Liver (tissue), 9 donors: ENCODE results near the gene DNAH17. TPM values are rescaled to one million over a fixed set of nuclear protein-coding genes. Genes with fewer than 3 reads are reported as not detected.
A peak's percentile ranks its signal among the peaks of the same experiment; 100 is the strongest.

Source experiments
- DNase-seq: peaks from one replicate; pipeline ENCODE4 v3.0.0-alpha.2; 2017; ENCODE audit warnings: low spot score
- H3K27ac ChIP-seq, 2 donors: one replicate each; pipeline ENCODE4 v1.7.0; 2013; ENCODE audit warnings: inconsistent platforms in 2 of 2, low read length in 2 of 2, control low read depth in 1 of 2, low read depth in 1 of 2, mild to moderate bottlenecking in 1 of 2
- H3K27me3 ChIP-seq, 4 donors: one replicate each; pipeline versions ENCODE4 v1.6.1 to v1.7.0; 2013; ENCODE audit warnings: low read length in 3 of 4, inconsistent platforms in 1 of 4, mild to moderate bottlenecking in 1 of 4, moderate library complexity in 1 of 4; ENCODE audit not compliant: control insufficient read depth in 4 of 4, insufficient read depth in 4 of 4
- H3K36me3 ChIP-seq, 4 donors: one replicate each; pipeline versions ENCODE4 v1.6.1 to v1.7.0; 2013; ENCODE audit warnings: low read length in 3 of 4, mild to moderate bottlenecking in 3 of 4, low read depth in 1 of 4, moderate library complexity in 1 of 4; ENCODE audit not compliant: control insufficient read depth in 4 of 4, insufficient read depth in 3 of 4
- H3K4me1 ChIP-seq, 4 donors: one replicate each; pipeline versions ENCODE4 v1.6.1 to v1.7.0; 2013; ENCODE audit warnings: low read length in 3 of 4, mild to moderate bottlenecking in 3 of 4, moderate library complexity in 1 of 4; ENCODE audit not compliant: control insufficient read depth in 4 of 4, insufficient read depth in 4 of 4
- H3K4me3 ChIP-seq, 3 donors: one replicate each; pipeline versions ENCODE4 v1.6.1 to v1.7.0; 2013; ENCODE audit warnings: low read length in 3 of 3, control low read depth in 1 of 3, low read depth in 1 of 3, mild to moderate bottlenecking in 1 of 3
- H3K9ac ChIP-seq, 2 donors: one replicate each; pipeline ENCODE4 v1.7.0; 2013; ENCODE audit warnings: low read length in 2 of 2, mild to moderate bottlenecking in 2 of 2, moderate library complexity in 2 of 2, control low read depth in 1 of 2, low read depth in 1 of 2
- H3K9me3 ChIP-seq, 4 donors: one replicate each; pipeline versions ENCODE4 v1.6.1 to v1.7.0; 2013; ENCODE audit warnings: low read length in 3 of 4; ENCODE audit not compliant: control insufficient read depth in 4 of 4
- EGR1 ChIP-seq, 2 donors: IDR thresholded peaks; 2 replicates each; pipeline ENCODE4 v1.6.1; 2016 to 2018; ENCODE audit warnings: antibody characterized with exemption in 2 of 2, low read depth in 2 of 2
- FOXA1 ChIP-seq: IDR thresholded peaks from 2 replicates; pipeline ENCODE4 v1.6.1; 2016; ENCODE audit warnings: antibody characterized with exemption
- FOXA2 ChIP-seq: IDR thresholded peaks from 2 replicates; pipeline ENCODE4 v1.6.1; 2016; ENCODE audit warnings: antibody characterized with exemption
- GABPA ChIP-seq, 2 donors: IDR thresholded peaks in 1 of 2; conservative IDR thresholded peaks in 1 of 2; 2 replicates each; pipeline ENCODE4 v1.6.1; 2016; ENCODE audit warnings: antibody characterized with exemption in 2 of 2, mild to moderate bottlenecking in 1 of 2, moderate library complexity in 1 of 2
- HNF4A ChIP-seq, 2 donors: conservative IDR thresholded peaks; 2 replicates each; pipeline ENCODE4 v1.6.1; 2016; ENCODE audit warnings: antibody characterized with exemption in 2 of 2, mild to moderate bottlenecking in 2 of 2
- HNF4G ChIP-seq: IDR thresholded peaks from 2 replicates; pipeline ENCODE4 v1.6.1; 2016; ENCODE audit warnings: antibody characterized with exemption
- JUND ChIP-seq, 2 donors: IDR thresholded peaks; 2 replicates each; pipeline ENCODE4 v1.6.1; 2016; ENCODE audit warnings: antibody characterized with exemption in 2 of 2
- NR2F2 ChIP-seq: IDR thresholded peaks from 2 replicates; pipeline ENCODE4 v1.6.1; 2016; ENCODE audit warnings: antibody characterized with exemption
- RAD21 ChIP-seq, 2 donors: IDR thresholded peaks; 2 replicates each; pipeline ENCODE4 v1.6.1; 2016; ENCODE audit warnings: antibody characterized with exemption in 2 of 2, mild to moderate bottlenecking in 2 of 2
- RXRA ChIP-seq, 2 donors: IDR thresholded peaks; 2 replicates each; pipeline ENCODE4 v1.6.1; 2017 to 2018; ENCODE audit warnings: antibody characterized with exemption in 2 of 2, mild to moderate bottlenecking in 1 of 2
- SP1 ChIP-seq: IDR thresholded peaks from 2 replicates; pipeline ENCODE4 v1.6.1; 2018; ENCODE audit warnings: antibody characterized with exemption, mild to moderate bottlenecking
- TAF1 ChIP-seq: conservative IDR thresholded peaks from 2 replicates; pipeline ENCODE4 v1.6.1; 2016; ENCODE audit warnings: antibody characterized with exemption, mild to moderate bottlenecking
- YY1 ChIP-seq: IDR thresholded peaks from 2 replicates; pipeline ENCODE4 v1.6.1; 2016; ENCODE audit warnings: antibody characterized with exemption, mild to moderate bottlenecking
- WGBS: extraction: QIAGEN DNeasy Blood & Tissue Kit; methylation state at CpG from one replicate; pipeline ENCODE4 v1.1.7; 2013; 5-methylcytosine and 5-hydroxymethylcytosine counted together
- polyA plus RNA-seq, 2 donors: library from polyadenylated mRNA; stranded (reverse) in 1 of 2; unstranded in 1 of 2; fragments of 200-250 nt in 1 of 2; fragments of >200 nt in 1 of 2; fragmentation: Nextera tagmentation in 1 of 2; extraction: Ambion mirVana in 1 of 2; gene quantifications; one replicate each; pipeline versions ENCODE4 v1.2.1 to v1.2.3, GENCODE V29; 2013 to 2015
- total RNA-seq, 2 donors: library from RNA; depleted of rRNA; stranded (reverse); fragments of >200 nt; gene quantifications; one replicate each; pipeline ENCODE4 v1.2.3, GENCODE V29; 2014
- TF ChIP-seq, protein P1 (sequence below): IDR thresholded peaks from 2 replicates; pipeline ENCODE4 v1.6.1; 2016; ENCODE audit warnings: antibody characterized with exemption
- TF ChIP-seq, protein P2 (sequence below): IDR thresholded peaks from 2 replicates; pipeline ENCODE4 v1.6.1; 2016; ENCODE audit warnings: antibody characterized with exemption
- TF ChIP-seq, protein P3 (sequence below): IDR thresholded peaks from 2 replicates; pipeline ENCODE4 v1.6.1; 2016; ENCODE audit warnings: antibody characterized with exemption, mild to moderate bottlenecking
- TF ChIP-seq, protein P4 (sequence below): fragments of 150-350 bp; IDR thresholded peaks from 2 replicates; pipeline ENCODE4 v1.5.1; 2017; ENCODE audit warnings: improper control_type of control experiment, low read depth, low read length; ENCODE audit not compliant: missing input control
- donor health status: healthy.
- donor health status: healthy.
- donor health status: healthy.
- donor health status: healthy.
- donor health status: healthy.

Gene DNAH17
- total and polyA plus RNA-seq, 4 donors, result 0.09 to 0.79 TPM; not detected in 2

DNA sequence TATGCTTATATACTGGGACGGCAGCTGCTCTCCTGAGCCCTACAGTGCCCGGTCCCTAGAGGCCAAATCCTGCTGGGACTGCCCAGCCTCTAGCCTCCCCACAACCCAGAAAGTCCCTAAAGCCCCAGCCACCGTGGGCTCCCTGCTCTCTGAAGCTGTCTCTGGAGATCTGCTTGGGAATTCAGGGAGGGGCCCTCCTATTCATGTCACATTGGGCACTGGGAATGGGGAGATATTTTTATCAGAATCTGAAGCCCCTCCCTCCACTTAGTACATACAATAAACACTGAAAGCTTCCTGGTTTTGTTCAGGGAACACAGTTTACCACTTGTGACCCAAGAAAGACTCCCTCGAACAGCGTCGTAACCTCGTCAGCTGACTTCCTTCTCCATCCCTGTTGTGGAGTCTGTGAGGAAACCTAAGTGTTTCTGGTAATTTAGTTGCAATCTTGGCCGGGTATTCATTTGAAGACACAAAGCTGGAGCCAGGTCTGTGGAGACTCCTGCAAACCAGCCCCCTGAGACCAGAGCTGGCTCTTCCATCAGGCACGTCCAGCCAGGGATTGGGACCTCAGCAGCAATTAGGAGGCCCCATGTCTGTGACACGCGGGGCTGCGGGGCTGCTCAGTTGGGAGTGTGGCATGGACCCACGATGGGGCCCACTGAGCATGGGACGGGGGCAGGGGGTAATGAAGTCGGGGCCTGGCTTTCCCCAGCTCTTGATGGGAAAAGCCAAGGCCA, 160.2 kb downstream of the DNAH17 start:
- H3K36me3 ChIP-seq, result peaks cover 0 to 9% (median 6%) of the 10 kb centered on the region in 4 donors
- peak overlapping the region; percentile 75 to 78 for H3K27ac ChIP-seq
- peaks cover 0 to 9% (median 3%) of the 10 kb centered on the region in 4 donors for H3K4me1 ChIP-seq
- H3K27me3 ChIP-seq, result no peaks in the 10 kb centered on the region
- no peak overlapping the region for H3K4me3 ChIP-seq
- H3K9me3 ChIP-seq, result no peaks in the 10 kb centered on the region
- TF ChIP-seq, protein P1, sequence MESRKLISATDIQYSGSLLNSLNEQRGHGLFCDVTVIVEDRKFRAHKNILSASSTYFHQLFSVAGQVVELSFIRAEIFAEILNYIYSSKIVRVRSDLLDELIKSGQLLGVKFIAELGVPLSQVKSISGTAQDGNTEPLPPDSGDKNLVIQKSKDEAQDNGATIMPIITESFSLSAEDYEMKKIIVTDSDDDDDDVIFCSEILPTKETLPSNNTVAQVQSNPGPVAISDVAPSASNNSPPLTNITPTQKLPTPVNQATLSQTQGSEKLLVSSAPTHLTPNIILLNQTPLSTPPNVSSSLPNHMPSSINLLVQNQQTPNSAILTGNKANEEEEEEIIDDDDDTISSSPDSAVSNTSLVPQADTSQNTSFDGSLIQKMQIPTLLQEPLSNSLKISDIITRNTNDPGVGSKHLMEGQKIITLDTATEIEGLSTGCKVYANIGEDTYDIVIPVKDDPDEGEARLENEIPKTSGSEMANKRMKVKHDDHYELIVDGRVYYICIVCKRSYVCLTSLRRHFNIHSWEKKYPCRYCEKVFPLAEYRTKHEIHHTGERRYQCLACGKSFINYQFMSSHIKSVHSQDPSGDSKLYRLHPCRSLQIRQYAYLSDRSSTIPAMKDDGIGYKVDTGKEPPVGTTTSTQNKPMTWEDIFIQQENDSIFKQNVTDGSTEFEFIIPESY, result no peak
- TF ChIP-seq FOXA1 (no peak), TAF1 (no peak), HNF4G (no peak), HNF4A (conservative IDR thresholded peaks at IDR 0.05) (no peak), NR2F2 (peak; percentile 46), EGR1 (IDR thresholded peaks at IDR 0.05; ENCODE audit: low read depth in 2 of 2) (no peak), RXRA (IDR thresholded peaks at IDR 0.05) (peak in 1 of 2 donors; percentile 26), YY1 (no peak), RAD21 (IDR thresholded peaks at IDR 0.05) (peak in 1 of 2 donors; percentile 12), JUND (IDR thresholded peaks at IDR 0.05) (no peak), GABPA (IDR thresholded peaks at IDR 0.05 in 1 of 2, conservative IDR thresholded peaks at IDR 0.05 in 1 of 2) (no peak), FOXA2 (no peak), SP1 (no peak)
- TF ChIP-seq, protein P2, sequence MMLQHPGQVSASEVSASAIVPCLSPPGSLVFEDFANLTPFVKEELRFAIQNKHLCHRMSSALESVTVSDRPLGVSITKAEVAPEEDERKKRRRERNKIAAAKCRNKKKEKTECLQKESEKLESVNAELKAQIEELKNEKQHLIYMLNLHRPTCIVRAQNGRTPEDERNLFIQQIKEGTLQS, result no peak
- TF ChIP-seq, protein P3, sequence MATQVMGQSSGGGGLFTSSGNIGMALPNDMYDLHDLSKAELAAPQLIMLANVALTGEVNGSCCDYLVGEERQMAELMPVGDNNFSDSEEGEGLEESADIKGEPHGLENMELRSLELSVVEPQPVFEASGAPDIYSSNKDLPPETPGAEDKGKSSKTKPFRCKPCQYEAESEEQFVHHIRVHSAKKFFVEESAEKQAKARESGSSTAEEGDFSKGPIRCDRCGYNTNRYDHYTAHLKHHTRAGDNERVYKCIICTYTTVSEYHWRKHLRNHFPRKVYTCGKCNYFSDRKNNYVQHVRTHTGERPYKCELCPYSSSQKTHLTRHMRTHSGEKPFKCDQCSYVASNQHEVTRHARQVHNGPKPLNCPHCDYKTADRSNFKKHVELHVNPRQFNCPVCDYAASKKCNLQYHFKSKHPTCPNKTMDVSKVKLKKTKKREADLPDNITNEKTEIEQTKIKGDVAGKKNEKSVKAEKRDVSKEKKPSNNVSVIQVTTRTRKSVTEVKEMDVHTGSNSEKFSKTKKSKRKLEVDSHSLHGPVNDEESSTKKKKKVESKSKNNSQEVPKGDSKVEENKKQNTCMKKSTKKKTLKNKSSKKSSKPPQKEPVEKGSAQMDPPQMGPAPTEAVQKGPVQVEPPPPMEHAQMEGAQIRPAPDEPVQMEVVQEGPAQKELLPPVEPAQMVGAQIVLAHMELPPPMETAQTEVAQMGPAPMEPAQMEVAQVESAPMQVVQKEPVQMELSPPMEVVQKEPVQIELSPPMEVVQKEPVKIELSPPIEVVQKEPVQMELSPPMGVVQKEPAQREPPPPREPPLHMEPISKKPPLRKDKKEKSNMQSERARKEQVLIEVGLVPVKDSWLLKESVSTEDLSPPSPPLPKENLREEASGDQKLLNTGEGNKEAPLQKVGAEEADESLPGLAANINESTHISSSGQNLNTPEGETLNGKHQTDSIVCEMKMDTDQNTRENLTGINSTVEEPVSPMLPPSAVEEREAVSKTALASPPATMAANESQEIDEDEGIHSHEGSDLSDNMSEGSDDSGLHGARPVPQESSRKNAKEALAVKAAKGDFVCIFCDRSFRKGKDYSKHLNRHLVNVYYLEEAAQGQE, result no peak
- TF ChIP-seq, protein P4, sequence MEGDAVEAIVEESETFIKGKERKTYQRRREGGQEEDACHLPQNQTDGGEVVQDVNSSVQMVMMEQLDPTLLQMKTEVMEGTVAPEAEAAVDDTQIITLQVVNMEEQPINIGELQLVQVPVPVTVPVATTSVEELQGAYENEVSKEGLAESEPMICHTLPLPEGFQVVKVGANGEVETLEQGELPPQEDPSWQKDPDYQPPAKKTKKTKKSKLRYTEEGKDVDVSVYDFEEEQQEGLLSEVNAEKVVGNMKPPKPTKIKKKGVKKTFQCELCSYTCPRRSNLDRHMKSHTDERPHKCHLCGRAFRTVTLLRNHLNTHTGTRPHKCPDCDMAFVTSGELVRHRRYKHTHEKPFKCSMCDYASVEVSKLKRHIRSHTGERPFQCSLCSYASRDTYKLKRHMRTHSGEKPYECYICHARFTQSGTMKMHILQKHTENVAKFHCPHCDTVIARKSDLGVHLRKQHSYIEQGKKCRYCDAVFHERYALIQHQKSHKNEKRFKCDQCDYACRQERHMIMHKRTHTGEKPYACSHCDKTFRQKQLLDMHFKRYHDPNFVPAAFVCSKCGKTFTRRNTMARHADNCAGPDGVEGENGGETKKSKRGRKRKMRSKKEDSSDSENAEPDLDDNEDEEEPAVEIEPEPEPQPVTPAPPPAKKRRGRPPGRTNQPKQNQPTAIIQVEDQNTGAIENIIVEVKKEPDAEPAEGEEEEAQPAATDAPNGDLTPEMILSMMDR, result no peak
- DNase-seq, result no peak
- H3K9ac ChIP-seq, result peak overlapping the region in 1 of 2 donors; percentile 48
- 70% methylated on average over 15 of the region's 15 CpGs for WGBS
